Loucy (cell line): ENCODE measurements around the gene PTGES2.

Experiments
- CTCF ChIP-seq: fragments of 200-600 bp; sonication (generic); conservative IDR thresholded peaks from 2 replicates; pipeline ENCODE4 v1.5.1; 2014; ENCODE audit warnings: mild to moderate bottlenecking, antibody characterized with exemption, low read length
- EZH2phosphoT487 ChIP-seq: fragments of 200-600 bp; IDR thresholded peaks from 2 replicates; pipeline ENCODE4 v1.6.1; 2018; ENCODE audit warnings: antibody characterized with exemption, mild to moderate bottlenecking, moderate library complexity, borderline replicate concordance

- TF ChIP-seq CTCF = no peak
- no peak for TF ChIP-seq EZH2phosphoT487
Measured at GRCh38 chr9:128153060-128153946, 25.8 kb upstream of the PTGES2 start.
